Colon (tissue), 2 donors: ENCODE data around the gene SNRNP200.
"Not testable (repeated sequence)": the region's sequence is repeated elsewhere in the genome, so short reads cannot be mapped to it uniquely, and the experiment has no call there.

Experiments
- FAIRE-seq: peaks from 2 replicates; lab custom pipeline; 2012; peaks lifted over from hg19 to GRCh38; lab: Jason Lieb, UNC
- donor health status: control.
- donor health status: control.

Gene SNRNP200

GRCh38 chr2:96325041-96325883 is 19.9 kb upstream of the SNRNP200 start, which contains the start of gene ITPRIPL1:
TSS of gene ITPRIPL1 (plus strand) at chr2:96325317. CDS start at chr2:96325840, 523 bp downstream.
- FAIRE-seq: no peak

DNA sequence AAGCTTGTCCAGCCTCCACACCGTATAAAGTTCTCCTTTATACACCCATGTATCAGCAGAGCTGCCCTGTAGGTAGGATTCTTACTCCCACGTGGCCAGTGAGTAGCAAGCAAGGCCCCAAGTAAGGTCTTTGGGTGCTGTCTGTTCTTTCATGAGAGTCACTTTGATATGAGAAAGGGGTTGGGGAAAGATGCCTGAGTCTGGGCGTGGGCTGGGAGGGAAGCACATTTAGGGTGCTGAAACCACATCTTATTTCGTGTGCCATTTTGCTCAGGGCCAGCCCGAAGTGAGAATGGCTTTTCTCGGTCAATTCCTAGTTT is 19.3 kb upstream of the SNRNP200 start:
- no peak for FAIRE-seq

- no peak for FAIRE-seq
Measured at GRCh38 chr2:96323849-96324248, 18.5 kb upstream of the SNRNP200 start.

- FAIRE-seq: no peak
Measured at GRCh38 chr2:96320728-96321622, 15.6 kb upstream of the SNRNP200 start.

- no peak for FAIRE-seq
Measured at GRCh38 chr2:96320326-96320725, 15.0 kb upstream of the SNRNP200 start.

DNA sequence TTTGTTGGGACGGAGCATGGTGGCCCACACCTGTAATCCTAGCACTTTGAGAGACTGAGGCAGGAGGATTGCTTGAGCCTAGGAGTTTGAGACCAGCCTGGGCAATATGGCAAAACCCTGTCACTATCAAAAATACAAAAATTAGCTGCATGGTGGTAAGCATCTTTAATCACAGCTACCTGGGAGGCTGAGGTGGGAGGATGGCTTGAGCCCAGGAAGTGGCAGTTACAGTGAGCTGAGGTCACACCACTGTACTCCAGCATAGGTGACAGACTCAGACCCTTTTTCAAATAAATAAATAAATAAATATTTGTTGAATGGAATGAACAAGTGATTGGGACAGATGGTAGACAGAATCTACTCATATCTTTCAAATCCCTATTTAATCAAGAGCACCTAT is 14.1 kb upstream of the SNRNP200 start:
- no peak for FAIRE-seq

DNA sequence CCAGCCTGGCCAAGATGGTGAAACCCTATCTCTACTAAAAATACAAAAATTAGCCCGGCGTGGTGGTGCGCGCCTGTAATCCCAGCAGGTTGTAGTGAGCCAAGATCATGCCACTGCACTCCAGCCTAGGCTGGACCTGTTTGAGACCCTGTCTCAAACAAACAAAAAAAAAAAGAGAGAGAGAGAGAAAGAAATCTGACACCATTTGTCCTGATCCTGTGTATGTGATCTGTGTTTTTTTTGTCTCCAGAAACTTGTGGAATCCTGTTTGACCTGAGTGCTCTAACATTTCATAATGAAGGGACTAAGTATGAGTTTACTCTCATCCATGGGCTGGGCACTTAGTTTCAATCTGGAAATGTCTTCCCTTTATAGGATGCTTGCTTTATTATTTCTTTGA is 13.4 kb upstream of the SNRNP200 start:
- FAIRE-seq: no peak

GRCh38 chr2:96317584-96317997 is 12.2 kb upstream of the SNRNP200 start:
- FAIRE-seq: no peak

GRCh38 chr2:96316999-96317398 is 11.7 kb upstream of the SNRNP200 start:
- no peak for FAIRE-seq

DNA sequence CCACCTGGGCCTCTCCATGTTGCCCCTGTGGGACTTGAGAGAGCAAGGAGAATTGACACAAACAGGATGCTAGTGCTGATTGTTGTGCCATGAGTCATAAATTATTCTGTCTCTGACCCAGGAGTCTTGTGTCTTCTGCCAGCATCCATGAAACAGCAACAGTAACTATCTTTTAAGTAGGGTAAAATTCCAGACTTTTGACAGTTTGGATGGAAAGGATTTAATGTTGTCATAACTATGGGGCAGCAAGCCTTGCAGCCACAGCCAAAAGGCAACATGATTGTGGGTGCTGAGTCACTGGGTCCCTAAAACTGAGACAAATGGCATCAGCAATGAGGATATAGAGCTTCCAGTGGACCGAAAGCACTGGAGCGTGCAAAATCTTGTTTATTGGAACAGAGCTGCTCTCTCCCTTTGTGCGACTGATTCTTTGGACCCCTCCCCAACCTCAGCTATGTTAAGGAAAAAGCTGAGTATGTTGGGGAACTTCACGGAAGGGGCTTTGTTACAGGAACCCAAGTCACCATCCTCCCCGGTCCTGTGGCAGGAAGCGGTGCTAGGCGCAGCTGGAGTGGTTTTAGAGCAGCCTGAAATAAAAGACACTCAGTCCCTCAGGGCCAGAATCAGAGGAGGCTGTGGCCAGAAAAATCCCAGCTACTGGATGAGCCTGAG is 10.2 kb upstream of the SNRNP200 start:
- no peak for FAIRE-seq

- FAIRE-seq: no peak
Measured at GRCh38 chr2:96315005-96315399, 9.7 kb upstream of the SNRNP200 start.

GRCh38 chr2:96308248-96308647 is 2.9 kb upstream of the SNRNP200 start:
- FAIRE-seq: no peak

GRCh38 chr2:96306370-96306769 is 1.0 kb upstream of the SNRNP200 start:
- FAIRE-seq: no peak

DNA sequence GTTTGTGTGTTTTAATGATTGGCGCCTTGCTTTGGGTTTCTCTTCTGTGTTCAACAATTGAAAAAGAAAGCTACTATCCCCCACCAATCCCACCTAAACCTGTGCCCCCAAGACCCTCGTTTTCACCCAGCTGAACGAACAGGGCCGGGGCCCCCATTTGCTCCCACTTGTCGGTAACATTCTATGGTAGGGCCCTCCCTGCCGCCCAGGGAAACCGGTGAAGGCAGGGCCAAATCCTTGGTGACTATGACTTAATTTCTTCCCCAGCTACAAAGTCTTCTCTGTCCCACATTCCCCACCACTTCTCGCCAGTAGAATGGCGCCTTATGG is 598 bp upstream of the SNRNP200 start:
- no peak for FAIRE-seq

GRCh38 chr2:96304606-96305005 is 740 bp downstream of the SNRNP200 start:
- no peak for FAIRE-seq

- FAIRE-seq: no peak
Measured at GRCh38 chr2:96301865-96302264, 3.5 kb downstream of the SNRNP200 start.

DNA sequence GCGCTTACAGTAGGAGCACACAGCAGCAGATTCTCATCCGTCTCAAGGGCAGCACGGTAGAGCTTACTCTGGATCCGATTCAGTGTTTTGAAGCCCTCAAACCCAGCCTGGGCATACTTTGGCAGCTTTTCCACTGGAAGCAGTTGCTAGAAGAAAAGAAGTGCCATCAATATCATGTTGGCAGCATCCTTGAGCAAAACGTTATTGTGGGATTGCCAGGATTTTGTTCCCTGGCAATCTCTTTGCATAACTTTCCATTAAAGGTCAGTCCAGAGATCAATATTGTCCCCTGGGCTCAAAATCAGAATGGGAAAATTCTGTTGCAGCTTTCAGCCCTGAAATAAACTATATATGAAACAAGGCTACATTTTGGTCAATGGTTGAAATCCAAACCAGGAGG is 8.4 kb downstream of the SNRNP200 start:
- no peak for FAIRE-seq

DNA sequence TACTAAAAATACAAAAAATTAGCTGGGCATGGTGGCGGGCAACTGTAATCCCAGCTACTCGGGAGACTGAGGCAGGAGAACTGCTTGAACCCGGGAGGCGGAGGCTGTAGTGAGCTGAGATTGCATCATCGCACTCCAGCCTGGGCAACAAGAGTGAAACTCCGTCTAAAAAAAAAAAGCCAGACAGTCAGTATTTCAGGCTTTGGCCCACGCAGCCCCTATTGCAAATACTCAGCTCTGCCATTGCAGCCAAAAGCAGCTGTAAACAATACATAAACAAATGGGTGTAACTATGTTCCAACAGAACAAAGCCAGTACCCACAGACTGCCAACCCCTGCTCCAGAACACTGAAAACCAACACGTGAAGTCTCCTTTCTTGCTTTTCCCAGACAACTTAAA is 11.1 kb downstream of the SNRNP200 start:
- FAIRE-seq: not testable (repeated sequence)

GRCh38 chr2:96291751-96292150 is 13.6 kb downstream of the SNRNP200 start:
- FAIRE-seq: no peak

DNA sequence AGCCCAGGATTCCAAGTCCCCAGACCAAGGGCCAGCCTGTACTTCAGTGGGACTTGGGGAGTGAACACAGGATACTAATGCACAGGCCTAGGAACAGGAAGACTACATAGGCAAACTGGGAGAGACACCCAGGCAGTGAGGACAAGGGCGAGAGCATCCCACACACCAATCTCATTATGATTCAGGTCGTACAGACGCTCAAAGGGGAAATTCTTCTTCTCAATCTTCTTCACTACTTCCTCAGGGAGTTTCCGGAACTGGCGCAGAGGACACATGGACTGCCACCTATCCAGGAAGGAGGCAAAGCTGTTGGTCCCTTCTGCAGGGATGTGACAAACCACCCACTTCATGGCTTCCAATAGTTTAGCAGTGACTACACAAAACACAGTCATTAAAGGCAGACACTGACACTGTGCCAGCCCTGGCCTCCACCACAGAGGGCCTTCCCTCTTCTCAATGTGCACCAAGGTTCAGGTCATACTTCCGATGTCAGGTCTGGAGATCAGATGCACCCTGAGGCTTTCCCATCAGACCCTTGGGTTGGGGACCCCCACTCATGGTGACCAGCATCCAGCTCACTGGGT is 18.0 kb downstream of the SNRNP200 start:
- no peak for FAIRE-seq

DNA sequence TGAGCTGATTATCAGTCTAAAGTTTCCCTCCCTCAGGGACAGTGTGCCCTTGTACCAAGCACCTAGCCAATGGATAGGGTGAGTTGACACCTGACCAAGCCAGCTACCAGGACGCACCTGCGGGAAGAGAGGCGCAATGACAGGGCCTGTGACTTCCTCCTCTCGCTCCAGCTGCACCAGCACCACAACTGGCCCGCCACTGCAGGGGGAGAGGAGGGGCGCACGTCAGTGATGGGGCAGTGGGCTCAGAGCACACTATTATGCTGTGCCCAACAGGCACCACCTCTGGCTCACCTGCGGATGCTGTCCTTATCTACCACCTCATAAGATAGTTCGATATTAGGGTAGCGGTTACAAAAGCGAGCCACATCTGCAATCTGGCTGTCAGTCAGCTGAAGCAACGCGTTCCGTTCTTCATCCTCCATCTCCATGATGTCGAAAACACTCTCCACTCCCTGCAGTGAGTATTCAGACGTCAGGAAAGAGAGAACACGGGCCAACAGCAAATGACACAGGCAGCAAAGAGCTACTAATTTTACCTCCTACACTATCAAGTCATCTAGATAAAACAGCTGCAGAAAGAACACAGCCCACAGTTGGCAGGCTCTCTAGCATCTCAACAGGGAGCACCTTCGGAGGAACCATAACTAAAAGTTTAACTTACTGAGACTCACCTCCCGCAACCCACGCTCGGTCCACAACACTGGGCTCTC is 28.4 kb downstream of the SNRNP200 start:
- no peak for FAIRE-seq
